Stimulated activated CD8-positive, alpha-beta memory T cell treated with anti-CD3 and anti-CD28 coated beads, Interleukin-15, amount 100 ng/mL, for 48 hours (primary cell): ENCODE results near the gene PFKFB3.
"Not testable (repeated sequence)": the region's sequence is repeated elsewhere in the genome, so short reads cannot be mapped to it uniquely, and the experiment has no call there.

Experiments
- DNase-seq, 2 donors: peaks; one replicate each; pipeline ENCODE4 v3.0.0-alpha.2; 2020; ENCODE audit warnings: low read depth in 2 of 2

Gene PFKFB3

DNA sequence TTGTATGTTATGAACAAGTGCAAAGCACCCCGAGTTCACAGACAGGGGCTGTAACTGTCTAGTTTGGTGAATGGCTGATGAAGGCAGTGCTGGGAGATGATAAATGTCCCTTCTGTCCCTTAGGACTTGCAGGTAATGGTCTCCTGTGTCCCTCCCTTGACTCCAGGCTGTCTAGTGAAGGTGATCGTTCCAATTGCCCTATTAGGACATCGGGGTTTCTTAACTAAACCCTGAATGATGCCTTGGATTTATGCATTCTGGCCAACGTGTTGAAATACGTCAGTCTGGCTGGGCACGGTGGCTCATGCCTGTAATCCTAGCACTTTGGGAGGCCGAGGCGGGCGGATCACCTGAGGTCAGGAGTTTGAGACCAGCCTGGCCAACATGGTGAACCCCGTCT lies 69.4 kb downstream of the PFKFB3 start:
- no peak for DNase-seq

GRCh38 chr10:6273351-6273750 lies 70.6 kb downstream of the PFKFB3 start:
- no peak for DNase-seq

GRCh38 chr10:6274040-6274439 lies 71.3 kb downstream of the PFKFB3 start:
- DNase-seq, result no peak

DNA sequence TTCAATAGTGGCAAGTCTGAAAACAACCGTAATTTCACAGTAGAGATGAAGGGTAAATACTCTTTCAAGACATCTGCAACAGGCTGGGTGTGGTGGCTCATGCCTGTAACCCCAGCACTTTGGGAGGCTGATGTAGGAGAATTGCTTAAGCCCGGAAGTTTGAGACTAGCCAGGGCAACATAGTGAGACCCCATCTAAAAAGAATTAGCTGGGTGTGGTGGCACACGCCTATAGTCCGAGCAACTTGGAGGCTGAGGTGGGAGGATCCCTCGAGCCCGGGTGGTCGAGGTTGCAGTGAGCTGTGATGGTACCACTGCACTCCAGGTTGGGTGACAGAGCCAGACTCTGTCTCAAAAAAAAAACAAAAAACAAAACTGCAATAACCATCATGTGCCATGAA lies 71.8 kb downstream of the PFKFB3 start:
- DNase-seq, result no peak

DNA sequence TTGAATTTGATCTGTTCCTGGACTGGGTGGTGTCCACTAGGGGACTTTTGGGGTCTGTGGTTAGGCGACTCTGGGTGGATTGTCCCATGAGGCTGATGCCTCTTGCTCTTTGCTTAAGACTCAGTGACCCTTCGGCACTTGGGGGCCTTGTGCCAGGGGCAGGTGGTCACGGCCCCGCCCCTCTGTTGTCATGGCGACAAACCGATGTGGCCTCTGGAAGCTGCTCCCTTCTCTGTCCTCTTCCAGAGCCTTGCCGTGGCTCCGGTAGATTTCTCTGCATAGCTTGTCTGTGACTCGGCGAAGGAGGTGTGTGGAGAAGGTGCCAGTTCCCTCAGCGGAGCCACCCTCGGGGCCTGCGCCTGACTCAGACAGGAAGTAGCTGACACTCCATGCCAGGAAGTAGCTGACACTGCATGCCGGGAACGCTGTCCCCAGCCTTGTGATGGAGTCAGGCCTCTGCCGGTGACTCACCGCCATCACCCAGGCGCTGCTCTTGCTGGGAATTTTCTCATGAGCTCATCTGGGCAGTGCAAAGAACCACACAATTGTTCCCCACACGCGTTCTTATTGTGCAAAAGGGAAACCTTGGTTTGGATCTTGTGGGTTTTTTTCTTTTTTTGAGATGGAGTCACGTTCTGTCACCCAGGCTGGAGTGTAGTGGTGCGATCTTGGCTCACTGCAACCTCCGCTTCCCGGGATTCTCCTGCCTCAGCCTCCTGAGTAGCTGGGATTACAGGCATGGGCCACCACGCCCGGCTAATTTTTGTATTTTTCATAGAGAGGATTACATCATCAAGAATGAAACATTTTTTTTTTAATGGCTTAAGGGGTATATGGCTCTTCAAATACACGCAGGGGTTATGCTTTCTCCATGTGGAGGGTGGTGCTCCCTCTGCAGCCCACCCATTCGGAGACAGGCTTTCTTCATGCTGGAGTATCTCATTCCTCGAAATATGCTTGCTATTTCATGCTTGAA lies 72.6 kb downstream of the PFKFB3 start:
- DNase-seq, result peak; percentile 90

GRCh38 chr10:6276356-6276755 lies 73.6 kb downstream of the PFKFB3 start:
- no peak for DNase-seq

- no peak for DNase-seq
Measured at GRCh38 chr10:6278519-6279120, 75.9 kb downstream of the PFKFB3 start.

DNA sequence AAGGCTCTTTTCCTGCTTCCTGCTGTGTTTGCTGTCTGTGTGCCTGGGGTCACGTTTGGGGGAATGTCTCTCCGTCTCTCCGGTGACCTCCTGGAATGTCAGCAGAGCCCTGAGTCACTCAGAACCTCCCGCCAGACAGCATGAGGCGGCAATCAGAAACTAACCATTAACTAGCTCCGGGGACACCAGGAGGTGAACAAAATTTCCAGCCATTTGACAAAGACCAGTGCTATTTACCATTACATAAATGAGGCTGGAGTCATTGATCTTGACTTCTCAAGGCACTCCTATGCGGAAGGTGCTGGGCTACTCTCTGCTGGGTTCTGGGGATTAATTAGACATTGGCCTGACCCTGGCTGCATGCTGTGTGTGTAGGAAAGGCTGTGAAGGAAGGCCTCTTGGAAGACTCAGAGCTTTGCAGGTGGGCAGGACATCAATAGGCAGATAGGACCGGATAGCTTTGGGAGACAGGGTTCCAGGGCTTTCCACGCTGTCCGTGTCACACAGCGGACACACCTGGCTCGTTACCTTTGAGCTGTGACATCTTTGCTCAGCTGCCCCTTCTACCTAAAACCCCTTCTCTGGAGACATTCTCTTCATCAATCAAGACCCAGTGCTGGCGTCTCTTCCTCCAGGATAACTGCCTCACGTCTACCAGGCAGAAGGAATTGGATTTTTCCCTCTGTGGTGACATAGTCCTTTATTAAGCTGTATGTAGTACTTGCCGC lies 77.0 kb downstream of the PFKFB3 start:
- no peak for DNase-seq

GRCh38 chr10:6280291-6280690 lies 77.6 kb downstream of the PFKFB3 start:
- DNase-seq, result no peak

DNA sequence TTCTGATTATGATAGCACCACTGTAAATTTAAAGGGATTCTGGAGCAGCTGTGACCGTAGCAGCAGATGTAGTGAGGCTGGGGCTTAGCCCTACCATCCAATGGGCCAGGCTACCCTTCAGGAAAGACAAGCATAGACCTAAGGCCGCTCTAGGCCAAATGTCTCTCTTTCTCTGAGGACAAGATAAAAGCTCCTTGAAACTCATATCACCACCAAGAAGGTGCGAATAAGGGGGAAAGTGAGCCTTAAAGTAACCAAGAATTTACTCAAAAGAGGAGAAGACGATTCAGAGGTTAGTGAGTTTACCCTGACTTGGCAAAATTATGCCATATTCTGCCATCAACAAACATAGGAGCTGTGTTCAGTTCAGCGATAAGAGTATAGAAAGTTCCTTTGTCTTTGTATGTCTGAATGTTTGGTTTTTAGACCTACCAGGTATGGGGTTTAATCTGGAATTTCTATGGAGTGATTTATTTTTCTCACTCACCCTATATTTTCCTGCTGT lies 79.8 kb downstream of the PFKFB3 start:
- DNase-seq, result no peak

DNA sequence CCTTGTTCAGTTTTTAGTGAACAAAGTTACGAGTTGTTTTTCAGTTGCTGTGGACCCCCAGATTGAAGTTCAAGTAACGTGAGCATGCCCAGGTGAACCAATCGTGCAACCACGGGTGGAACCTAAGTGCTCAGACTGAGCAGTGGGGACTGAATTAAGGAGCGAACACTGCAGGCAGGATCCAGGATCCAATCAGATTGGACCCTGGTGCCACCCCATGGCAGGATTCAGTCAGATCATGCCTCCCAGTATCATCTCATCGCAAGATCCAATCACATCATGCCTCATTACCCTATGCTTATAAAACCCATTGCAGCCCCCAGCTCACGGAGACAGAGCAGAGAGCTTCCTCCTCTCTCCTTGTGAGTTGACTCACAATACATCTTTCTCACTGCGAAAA lies 80.9 kb downstream of the PFKFB3 start:
- no peak for DNase-seq

DNA sequence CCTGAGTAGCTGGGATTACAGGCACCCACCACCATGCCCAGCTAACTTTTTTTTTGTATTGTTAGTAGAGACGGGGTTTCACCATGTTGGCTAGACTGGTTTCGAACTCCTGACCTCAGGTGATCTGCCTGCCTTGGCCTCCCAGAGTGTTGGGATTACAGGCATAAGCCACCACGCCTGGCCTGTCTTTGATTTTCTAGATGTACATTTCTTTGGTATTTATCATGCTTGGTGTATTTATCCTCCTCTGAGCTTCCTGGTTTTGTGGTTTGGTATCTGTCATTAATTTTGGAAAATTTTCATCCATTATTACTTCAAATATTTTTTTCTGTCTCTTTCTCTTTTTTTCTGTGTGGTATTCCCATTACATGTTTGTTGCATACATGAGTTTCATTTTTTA lies 87.9 kb downstream of the PFKFB3 start:
- DNase-seq, result not testable (repeated sequence)

- no peak for DNase-seq
Measured at GRCh38 chr10:6292741-6293151, 90.0 kb downstream of the PFKFB3 start.

DNA sequence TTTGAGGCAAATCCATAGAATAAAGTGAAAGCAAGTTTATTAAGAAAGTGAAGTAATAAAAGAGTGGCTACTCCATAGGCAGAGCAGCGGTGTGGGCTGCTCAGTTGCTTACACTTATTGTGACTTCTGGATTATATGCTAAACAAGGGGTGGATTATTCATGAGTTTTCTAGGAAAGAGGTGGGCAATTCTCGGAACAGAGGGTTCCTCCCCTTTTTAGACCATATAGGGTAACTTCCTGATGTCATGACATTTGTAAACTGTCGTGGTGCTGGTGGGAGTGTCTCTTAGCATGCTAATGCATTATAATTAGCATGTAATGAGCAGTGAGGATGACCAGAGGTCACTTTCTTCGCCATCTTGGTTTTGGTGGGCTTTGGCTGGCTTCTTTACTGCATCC lies 93.7 kb downstream of the PFKFB3 start:
- DNase-seq, result not testable (repeated sequence)

DNA sequence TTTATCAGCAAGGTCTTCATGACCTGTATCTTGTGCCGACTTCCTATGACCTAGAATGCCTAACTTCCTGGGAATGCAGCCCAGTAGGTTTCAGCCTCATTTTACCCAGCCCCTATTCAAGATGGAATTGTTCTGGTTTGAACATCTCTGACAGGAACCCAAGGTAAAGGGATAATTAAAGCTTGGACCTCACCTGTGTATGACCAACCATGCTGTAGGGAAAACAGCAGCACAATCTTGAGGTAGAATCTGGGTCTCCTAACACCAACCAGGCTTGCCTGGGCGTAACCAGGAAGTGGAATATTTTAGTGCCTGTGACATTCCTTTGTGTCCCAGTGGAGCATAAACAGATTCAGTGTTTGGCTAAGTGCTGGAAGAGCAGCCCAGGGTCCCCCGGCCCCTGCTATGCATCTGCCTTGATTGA lies 94.1 kb downstream of the PFKFB3 start:
- no peak for DNase-seq

GRCh38 chr10:6297522-6297921 lies 94.8 kb downstream of the PFKFB3 start:
- no peak for DNase-seq

GRCh38 chr10:6297951-6298381 lies 95.2 kb downstream of the PFKFB3 start:
- DNase-seq, result no peak

DNA sequence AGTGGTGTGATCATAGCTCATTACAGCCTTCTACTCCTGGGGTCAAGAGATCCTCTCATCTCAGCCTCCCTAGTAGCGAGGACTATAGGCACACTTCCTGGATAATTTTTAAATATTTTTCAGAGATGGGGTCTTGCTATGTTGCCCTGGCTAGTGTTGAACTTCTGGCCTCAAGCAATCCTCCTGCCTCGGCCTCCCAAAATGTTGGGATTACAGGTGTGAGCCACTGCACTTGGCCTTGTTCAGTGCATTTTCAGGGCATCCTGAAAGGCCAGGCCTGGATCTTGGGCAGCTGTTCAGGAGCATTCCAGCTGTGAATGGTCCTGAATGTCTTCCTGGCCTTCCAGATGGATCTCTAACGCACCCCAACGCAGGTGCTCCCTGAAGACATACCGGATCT lies 95.7 kb downstream of the PFKFB3 start:
- no peak for DNase-seq

DNA sequence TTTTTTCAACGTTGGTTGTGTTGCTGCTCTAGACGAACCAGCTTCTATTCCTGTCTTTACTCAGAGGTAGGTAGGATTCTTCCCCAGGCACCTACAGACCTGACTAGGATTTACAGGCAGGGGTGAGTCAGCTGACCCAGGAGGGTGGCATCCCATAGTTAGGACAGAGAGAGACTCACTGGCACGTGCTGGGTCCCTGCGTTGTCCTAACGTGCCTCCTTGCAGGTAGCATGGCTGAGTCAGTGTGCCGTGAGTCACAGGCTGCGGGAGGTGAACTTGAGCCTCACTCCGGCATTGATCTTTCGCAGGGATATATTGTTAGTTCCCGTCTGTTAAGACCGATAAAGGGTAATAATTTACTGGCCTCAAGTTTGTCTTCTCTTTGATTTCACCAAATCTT lies 96.5 kb downstream of the PFKFB3 start:
- peak in 1 of 2 donors; percentile 38 for DNase-seq

- no peak for DNase-seq
Measured at GRCh38 chr10:6299743-6300105, 97.0 kb downstream of the PFKFB3 start.

- DNase-seq, result peak in 1 of 2 donors; percentile 24
Measured at GRCh38 chr10:6300106-6300783, 97.5 kb downstream of the PFKFB3 start.
